Upper lobe of right lung (tissue), 1 donor: ENCODE measurements around the gene MAN2B2. TPM values are rescaled to one million over a fixed set of nuclear protein-coding genes. Genes with fewer than 3 reads are reported as not detected.

Experiments
- ATAC-seq: fragments of 200-7000 bp; cut with Tn5 transposase; one replicate; pipeline ENCODE4 v1.9.1; 2020; ENCODE audit warnings: mild to moderate bottlenecking, moderate library complexity
- DNase-seq: peaks from one replicate; pipeline ENCODE4 v3.0.0-alpha.2; 2020
- H3K27ac ChIP-seq: fragments of 200-600 bp; one replicate; pipeline ENCODE4 v1.8.0; 2022
- H3K27me3 ChIP-seq: fragments of 200-600 bp; one replicate; pipeline ENCODE4 v1.8.0; 2022; ENCODE audit warnings: mild to moderate bottlenecking
- H3K36me3 ChIP-seq: fragments of 200-600 bp; one replicate; pipeline ENCODE4 v1.8.0; 2022
- H3K4me1 ChIP-seq: fragments of 200-600 bp; one replicate; pipeline ENCODE4 v1.8.0; 2022
- H3K4me3 ChIP-seq: fragments of 200-600 bp; one replicate; pipeline ENCODE4 v1.8.0; 2022; ENCODE audit warnings: mild to moderate bottlenecking
- H3K9me3 ChIP-seq: fragments of 200-600 bp; one replicate; pipeline ENCODE4 v1.8.0; 2022
- intact Hi-C: fragments of 100-400 bp; cut with DNase I; formaldehyde crosslinking; loops from one replicate; pipeline ENCODE4 v1.11.0; 2022
- total RNA-seq: library from RNA; stranded (reverse); fragmentation: NEBNext Ultra II Directional; extraction: Animal tissue kit (Norgen Biotek cat#: 25700); gene quantifications from one replicate; pipeline ENCODE4 v1.2.1, GENCODE V29; 2021
- TF ChIP-seq, protein P1 (sequence below): fragments of 200-600 bp; IDR thresholded peaks from one replicate; pipeline ENCODE4 v1.8.0; 2022; ENCODE audit warnings: antibody characterized with exemption
- donor health status: DM: no; HTN: yes; CAD: no; lungs with severe emphysema.

MAN2B2 gene
- total RNA-seq, 1 donor from 2014 or later = 39.6 TPM

- Histone ChIP-seq H3K36me3 (peaks cover 37% of the 10 kb centered on the region), H3K4me3 (no peak overlapping the region), H3K27ac (no peak overlapping the region), H3K27me3 (no peaks in the 10 kb centered on the region), H3K4me1 (peaks cover 6% of the 10 kb centered on the region), H3K9me3 (no peaks in the 10 kb centered on the region)
- DNase-seq (no peak), ATAC-seq (no peak)
- TF ChIP-seq, protein P1, sequence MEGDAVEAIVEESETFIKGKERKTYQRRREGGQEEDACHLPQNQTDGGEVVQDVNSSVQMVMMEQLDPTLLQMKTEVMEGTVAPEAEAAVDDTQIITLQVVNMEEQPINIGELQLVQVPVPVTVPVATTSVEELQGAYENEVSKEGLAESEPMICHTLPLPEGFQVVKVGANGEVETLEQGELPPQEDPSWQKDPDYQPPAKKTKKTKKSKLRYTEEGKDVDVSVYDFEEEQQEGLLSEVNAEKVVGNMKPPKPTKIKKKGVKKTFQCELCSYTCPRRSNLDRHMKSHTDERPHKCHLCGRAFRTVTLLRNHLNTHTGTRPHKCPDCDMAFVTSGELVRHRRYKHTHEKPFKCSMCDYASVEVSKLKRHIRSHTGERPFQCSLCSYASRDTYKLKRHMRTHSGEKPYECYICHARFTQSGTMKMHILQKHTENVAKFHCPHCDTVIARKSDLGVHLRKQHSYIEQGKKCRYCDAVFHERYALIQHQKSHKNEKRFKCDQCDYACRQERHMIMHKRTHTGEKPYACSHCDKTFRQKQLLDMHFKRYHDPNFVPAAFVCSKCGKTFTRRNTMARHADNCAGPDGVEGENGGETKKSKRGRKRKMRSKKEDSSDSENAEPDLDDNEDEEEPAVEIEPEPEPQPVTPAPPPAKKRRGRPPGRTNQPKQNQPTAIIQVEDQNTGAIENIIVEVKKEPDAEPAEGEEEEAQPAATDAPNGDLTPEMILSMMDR = no peak
- intact Hi-C loops = no loop called here
Observed at GRCh38 chr4:6580353-6580752, 5.4 kb downstream of the MAN2B2 start.

- DNase-seq (no peak), ATAC-seq (no peak)
- intact Hi-C loops = no loop called here
- H3K4me3 ChIP-seq = no peak overlapping the region
- TF ChIP-seq, protein P1 = no peak
- H3K9me3 ChIP-seq = no peaks in the 10 kb centered on the region
- H3K4me1 ChIP-seq = no peaks in the 10 kb centered on the region
- peaks cover 37% of the 10 kb centered on the region for H3K36me3 ChIP-seq
- H3K27ac ChIP-seq = no peak overlapping the region
- H3K27me3 ChIP-seq = no peaks in the 10 kb centered on the region
Observed at GRCh38 chr4:6581566-6582121, 6.7 kb downstream of the MAN2B2 start.

DNA sequence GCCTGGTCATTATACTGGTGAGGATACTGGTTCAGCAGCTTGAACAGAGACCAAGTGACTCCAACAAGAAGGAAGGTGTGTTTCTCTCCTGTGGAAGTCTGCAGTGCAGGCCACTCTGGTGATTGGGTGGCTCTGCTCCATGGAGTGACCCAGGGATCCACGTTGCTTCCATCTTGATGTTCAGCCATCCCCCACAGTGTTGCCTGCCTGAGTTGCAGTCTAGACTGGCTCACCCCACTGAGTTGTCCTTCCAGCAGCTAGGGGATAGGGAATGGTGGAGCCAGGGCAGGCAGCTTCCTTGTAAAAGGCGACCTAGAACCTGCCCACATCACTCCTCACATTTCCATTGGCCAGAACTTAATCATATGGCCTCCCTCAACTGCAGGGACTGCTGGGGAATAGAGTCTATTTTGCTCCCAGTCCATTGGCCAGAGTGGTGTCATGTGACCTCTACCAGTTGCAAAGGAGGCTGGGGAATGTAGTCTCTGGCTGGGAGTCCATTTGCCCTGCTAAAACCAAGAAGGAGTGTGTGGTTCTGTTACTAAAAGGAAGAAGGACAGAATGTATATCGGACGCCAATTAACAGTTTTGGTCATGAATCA, 8.0 kb downstream of the MAN2B2 start:
- Histone ChIP-seq H3K4me1 (no peaks in the 10 kb centered on the region), H3K27ac (no peak overlapping the region), H3K36me3 (peaks cover 44% of the 10 kb centered on the region), H3K9me3 (no peaks in the 10 kb centered on the region), H3K27me3 (no peaks in the 10 kb centered on the region), H3K4me3 (no peak overlapping the region)
- DNase-seq (no peak), ATAC-seq (peak; percentile 44)
- intact Hi-C loops = no loop called here
- TF ChIP-seq, protein P1 = no peak

DNA sequence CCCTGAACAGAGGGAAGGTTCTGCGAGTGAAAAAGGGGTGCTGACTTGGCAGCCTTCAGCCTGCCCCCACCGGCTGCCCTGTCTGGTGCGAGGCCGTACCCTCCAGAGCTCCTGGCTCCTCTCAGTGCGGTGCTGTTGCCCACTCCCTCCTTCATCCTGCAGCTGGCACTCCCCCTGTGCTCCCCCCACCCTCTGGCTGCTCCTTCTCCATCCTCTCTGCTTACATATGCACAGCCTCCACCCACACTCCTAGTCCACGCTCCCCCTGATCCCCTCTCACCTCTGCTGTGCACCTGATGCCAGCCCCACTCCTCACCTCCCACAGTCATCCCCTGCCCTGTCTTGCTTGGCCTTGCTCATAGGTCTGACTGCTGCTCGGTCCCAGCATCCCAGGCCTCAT, 9.9 kb downstream of the MAN2B2 start:
- no peak overlapping the region for H3K4me3 ChIP-seq
- H3K27me3 ChIP-seq = no peaks in the 10 kb centered on the region
- TF ChIP-seq, protein P1 = no peak
- no peaks in the 10 kb centered on the region for H3K9me3 ChIP-seq
- DNase-seq (no peak), ATAC-seq (no peak)
- intact Hi-C loops = no loop called here
- H3K4me1 ChIP-seq = no peaks in the 10 kb centered on the region
- H3K27ac ChIP-seq = no peak overlapping the region
- peaks cover 34% of the 10 kb centered on the region for H3K36me3 ChIP-seq

DNA sequence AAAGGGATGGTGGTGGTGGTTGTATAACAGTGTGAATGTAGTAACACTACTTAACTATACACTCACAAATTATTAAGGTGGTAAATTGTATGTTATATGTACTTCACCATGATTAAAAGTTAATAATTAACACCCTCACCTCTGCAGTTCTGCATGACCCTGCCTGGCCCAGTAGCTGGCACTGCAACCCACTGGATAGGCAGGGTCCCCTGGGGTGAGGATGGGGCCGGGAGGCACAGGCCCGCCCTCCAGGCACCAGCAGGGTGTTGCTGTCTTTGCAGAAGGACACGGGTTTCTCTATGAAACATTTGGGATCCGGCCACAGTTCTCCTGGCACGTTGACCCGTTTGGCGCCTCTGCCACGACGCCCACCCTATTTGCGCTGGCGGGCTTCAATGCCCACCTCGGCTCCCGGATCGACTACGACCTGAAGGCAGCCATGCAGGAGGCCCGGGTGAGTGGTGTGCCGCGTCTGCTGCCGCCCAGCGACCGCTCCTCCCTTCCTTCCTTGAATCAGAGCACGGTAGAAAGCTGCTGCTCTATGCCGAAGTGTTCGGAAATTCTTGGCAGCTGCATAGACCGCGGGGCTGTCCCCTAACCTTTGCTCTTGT, 11.8 kb downstream of the MAN2B2 start:
- H3K4me1 ChIP-seq = no peaks in the 10 kb centered on the region
- no peak overlapping the region for H3K27ac ChIP-seq
- TF ChIP-seq, protein P1 = no peak
- H3K9me3 ChIP-seq = no peaks in the 10 kb centered on the region
- no peaks in the 10 kb centered on the region for H3K27me3 ChIP-seq
- DNase-seq (no peak), ATAC-seq (no peak)
- H3K4me3 ChIP-seq = no peak overlapping the region
- H3K36me3 ChIP-seq = peaks cover 14% of the 10 kb centered on the region
- intact Hi-C loops = no loop called here
